ENCODE data around the gene MINDY4B. TPM values are rescaled to one million over a fixed set of nuclear protein-coding genes. Genes with fewer than 3 reads are reported as not detected.

Gene MINDY4B
- total RNA-seq, 2 donors from 2014 or later: not detected

DNA sequence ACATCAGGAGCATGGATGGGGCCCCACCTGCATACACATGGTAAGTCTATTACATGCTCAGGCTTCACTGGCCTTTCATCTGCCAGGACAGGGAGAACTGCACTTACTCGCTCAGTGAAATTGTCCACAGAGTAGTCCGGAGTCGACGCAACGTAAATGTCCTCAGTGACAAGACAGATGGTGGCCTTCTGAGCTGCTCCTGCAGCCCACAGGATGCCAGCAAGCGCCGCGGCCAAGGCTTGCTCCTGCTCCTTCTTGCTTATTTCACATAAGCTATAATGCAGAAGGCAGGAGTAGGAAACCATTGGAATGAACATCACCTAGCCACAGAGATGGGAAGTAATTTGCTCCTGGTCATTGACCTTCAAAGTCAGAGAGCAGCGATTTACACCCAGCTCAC, 14.4 kb downstream of the MINDY4B start:
- H3K27ac ChIP-seq: no peak overlapping the region
- no peak for DNase-seq (ENCODE audit: low spot score)
- H3K36me3 ChIP-seq: no peaks in the 10 kb centered on the region
- H3K4me1 ChIP-seq (replicated peaks): no peaks in the 10 kb centered on the region
- no peaks in the 10 kb centered on the region for H3K9me3 ChIP-seq
- no peak overlapping the region for H3K4me3 ChIP-seq
- TF ChIP-seq POLR2AphosphoS5 (IDR thresholded peaks at IDR 0.05): no peak
- TF ChIP-seq, protein P1, sequence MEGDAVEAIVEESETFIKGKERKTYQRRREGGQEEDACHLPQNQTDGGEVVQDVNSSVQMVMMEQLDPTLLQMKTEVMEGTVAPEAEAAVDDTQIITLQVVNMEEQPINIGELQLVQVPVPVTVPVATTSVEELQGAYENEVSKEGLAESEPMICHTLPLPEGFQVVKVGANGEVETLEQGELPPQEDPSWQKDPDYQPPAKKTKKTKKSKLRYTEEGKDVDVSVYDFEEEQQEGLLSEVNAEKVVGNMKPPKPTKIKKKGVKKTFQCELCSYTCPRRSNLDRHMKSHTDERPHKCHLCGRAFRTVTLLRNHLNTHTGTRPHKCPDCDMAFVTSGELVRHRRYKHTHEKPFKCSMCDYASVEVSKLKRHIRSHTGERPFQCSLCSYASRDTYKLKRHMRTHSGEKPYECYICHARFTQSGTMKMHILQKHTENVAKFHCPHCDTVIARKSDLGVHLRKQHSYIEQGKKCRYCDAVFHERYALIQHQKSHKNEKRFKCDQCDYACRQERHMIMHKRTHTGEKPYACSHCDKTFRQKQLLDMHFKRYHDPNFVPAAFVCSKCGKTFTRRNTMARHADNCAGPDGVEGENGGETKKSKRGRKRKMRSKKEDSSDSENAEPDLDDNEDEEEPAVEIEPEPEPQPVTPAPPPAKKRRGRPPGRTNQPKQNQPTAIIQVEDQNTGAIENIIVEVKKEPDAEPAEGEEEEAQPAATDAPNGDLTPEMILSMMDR (IDR thresholded peaks at IDR 0.05): no peak
- TF ChIP-seq POLR2A (IDR thresholded peaks at IDR 0.05): no peak
- 73% methylated on average over 9 of the region's 9 CpGs for WGBS
- H3K27me3 ChIP-seq (replicated peaks; ENCODE audit: insufficient read depth): no peaks in the 10 kb centered on the region
- intact Hi-C loops (cut with DNase I): no loop called here

- intact Hi-C loops (cut with DNase I): no loop called here
- DNase-seq (ENCODE audit: low spot score): no peak
- no peaks in the 10 kb centered on the region for H3K36me3 ChIP-seq
- H3K9me3 ChIP-seq: no peaks in the 10 kb centered on the region
- 68% methylated on average over 3 of the region's 3 CpGs for WGBS
- H3K27me3 ChIP-seq (replicated peaks; ENCODE audit: insufficient read depth): no peaks in the 10 kb centered on the region
- H3K4me1 ChIP-seq (replicated peaks): no peaks in the 10 kb centered on the region
- no peak overlapping the region for H3K27ac ChIP-seq
- no peak overlapping the region for H3K4me3 ChIP-seq
- no peak for TF ChIP-seq POLR2AphosphoS5 (IDR thresholded peaks at IDR 0.05)
- TF ChIP-seq, protein P1 (IDR thresholded peaks at IDR 0.05): no peak
- TF ChIP-seq POLR2A (IDR thresholded peaks at IDR 0.05): no peak
These were observed 14.9 kb downstream of the MINDY4B start for GRCh38 chr3:150890295-150890694.

DNA sequence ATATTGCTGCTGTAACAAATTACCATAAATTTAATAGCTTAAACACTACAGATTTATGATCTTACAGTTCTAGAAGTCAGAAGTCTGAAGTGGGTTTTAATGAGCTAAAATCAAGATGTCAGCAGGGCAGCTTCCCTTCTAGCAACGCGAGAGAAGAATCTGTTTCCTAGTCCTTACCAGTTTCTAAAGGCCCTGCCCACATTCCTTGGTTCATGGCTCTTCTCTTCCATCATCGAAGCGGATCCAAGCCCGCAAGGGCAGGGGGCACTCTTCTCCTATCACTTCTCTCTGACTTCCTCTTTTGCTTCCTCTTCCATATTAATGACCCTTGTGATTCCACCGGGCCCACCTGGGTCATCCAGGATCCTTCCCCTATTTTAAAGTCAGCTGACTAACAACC, 16.1 kb downstream of the MINDY4B start:
- intact Hi-C loops (cut with DNase I): no loop called here
- H3K27ac ChIP-seq: no peak overlapping the region
- H3K4me3 ChIP-seq: no peak overlapping the region
- no peak for DNase-seq (ENCODE audit: low spot score)
- 66% methylated on average over 6 of the region's 6 CpGs for WGBS
- no peaks in the 10 kb centered on the region for H3K9me3 ChIP-seq
- no peaks in the 10 kb centered on the region for H3K27me3 ChIP-seq (replicated peaks; ENCODE audit: insufficient read depth)
- no peaks in the 10 kb centered on the region for H3K36me3 ChIP-seq
- no peak for TF ChIP-seq POLR2A (IDR thresholded peaks at IDR 0.05)
- no peak for TF ChIP-seq POLR2AphosphoS5 (IDR thresholded peaks at IDR 0.05)
- H3K4me1 ChIP-seq (replicated peaks): no peaks in the 10 kb centered on the region

GRCh38 chr3:150887031-150887430, 18.2 kb downstream of the MINDY4B start:
- 96% methylated on average over 2 of the region's 2 CpGs for WGBS

GRCh38 chr3:150885535-150885934, 19.7 kb downstream of the MINDY4B start:
- Histone ChIP-seq H3K9me3 (no peaks in the 10 kb centered on the region), H3K27ac (no peak overlapping the region), H3K4me3 (no peak overlapping the region), H3K27me3 (replicated peaks; ENCODE audit: insufficient read depth) (no peaks in the 10 kb centered on the region), H3K36me3 (no peaks in the 10 kb centered on the region), H3K4me1 (replicated peaks) (no peaks in the 10 kb centered on the region)
- no peak for DNase-seq (ENCODE audit: low spot score)
- WGBS: 75% methylated on average over 3 of the region's 3 CpGs
- TF ChIP-seq, protein P1 (IDR thresholded peaks at IDR 0.05): no peak
- TF ChIP-seq POLR2A (IDR thresholded peaks at IDR 0.05): no peak
- TF ChIP-seq POLR2AphosphoS5 (IDR thresholded peaks at IDR 0.05): no peak
- intact Hi-C loops (cut with DNase I): no loop called here

More at GRCh38 chr3:150887031-150887430, 18.2 kb downstream of the MINDY4B start:
- TF ChIP-seq, protein P1 (IDR thresholded peaks at IDR 0.05): no peak
- TF ChIP-seq POLR2A (IDR thresholded peaks at IDR 0.05): no peak
- no peak for TF ChIP-seq POLR2AphosphoS5 (IDR thresholded peaks at IDR 0.05)
- no peaks in the 10 kb centered on the region for H3K36me3 ChIP-seq
- H3K27me3 ChIP-seq (replicated peaks; ENCODE audit: insufficient read depth): no peaks in the 10 kb centered on the region
- no peaks in the 10 kb centered on the region for H3K4me1 ChIP-seq (replicated peaks)
- no peak for DNase-seq (ENCODE audit: low spot score)
- no peaks in the 10 kb centered on the region for H3K9me3 ChIP-seq
- intact Hi-C loops (cut with DNase I): no loop called here
- H3K4me3 ChIP-seq: no peak overlapping the region
- H3K27ac ChIP-seq: no peak overlapping the region

Data from prostate gland (tissue), 2 donors.